IMR-90 (cell line): ENCODE data around the gene BEND3. TPM values are rescaled to one million over a fixed set of nuclear protein-coding genes. Genes with fewer than 3 reads are reported as not detected.

Experiments used
- ATAC-seq: fragments of 200-7000 bp; cut with Tn5 transposase; 2 replicates; pipeline ENCODE4 v1.9.1; 2020; ENCODE audit warnings: low read depth, mild to moderate bottlenecking, moderate library complexity
- BruUV-seq: library from RNA; stranded (reverse); fragments of 400-500 nt; replicated peaks from 2 replicates; lab custom pipeline; 2021; lab: Mats Ljungman, UMichigan
- CTCF ChIA-PET: fragments of 300-600 bp; formaldehyde crosslinking; extraction: SDS; loops from one replicate; lab custom pipeline; 2021; ENCODE audit warnings: antibody characterized with exemption; lab: Yijun Ruan, JAX
- POLR2A ChIA-PET: fragments of 300-600 bp; sonication (Branson Sonifier 250); formaldehyde crosslinking; loops from one replicate; lab custom pipeline; 2022; ENCODE audit warnings: antibody characterized with exemption; ENCODE audit not compliant: unreplicated experiment; lab: Charles Lee
- DNase-seq: peaks from one replicate; pipeline ENCODE4 v3.0.0; 2013
- H2AFZ ChIP-seq: replicated peaks from 2 replicates; pipeline ENCODE3; 2013; ENCODE audit warnings: low read length, mild to moderate bottlenecking; ENCODE audit not compliant: poor library complexity
- H2AK5ac ChIP-seq: 2 replicates; pipeline ENCODE4 v1.6.1; 2013; ENCODE audit warnings: low read depth, low read length, inconsistent platforms
- H2AK9ac ChIP-seq: replicated peaks from 2 replicates; pipeline ENCODE3; 2013; ENCODE audit warnings: mild to moderate bottlenecking, low read depth, low read length, moderate library complexity; ENCODE audit not compliant: poor library complexity
- H2BK120ac ChIP-seq: 2 replicates; pipeline ENCODE4 v1.6.1; 2013; ENCODE audit warnings: low read depth, low read length, inconsistent platforms
- H2BK15ac ChIP-seq: 3 replicates; pipeline ENCODE4 v1.6.1; 2013; ENCODE audit warnings: low read depth, low read length, inconsistent platforms
- H2BK20ac ChIP-seq: 2 replicates; pipeline ENCODE4 v1.6.1; 2013; ENCODE audit warnings: low read depth, mild to moderate bottlenecking, inconsistent platforms, low read length, moderate library complexity
- H2BK5ac ChIP-seq: 2 replicates; pipeline ENCODE4 v1.6.1; 2013; ENCODE audit warnings: mild to moderate bottlenecking, low read depth, low read length, inconsistent platforms; ENCODE audit not compliant: poor library complexity, severe bottlenecking
- H3K14ac ChIP-seq: replicated peaks from 2 replicates; pipeline ENCODE4 v1.6.1; 2013; ENCODE audit warnings: low read depth, low read length, inconsistent platforms
- H3K18ac ChIP-seq: 2 replicates; pipeline ENCODE4 v1.6.1; 2013; ENCODE audit warnings: low read depth, low read length, control low read depth
- H3K23ac ChIP-seq: 2 replicates; pipeline ENCODE4 v1.6.1; 2013; ENCODE audit warnings: low read depth, low read length, inconsistent platforms
- H3K27ac ChIP-seq: 2 replicates; pipeline ENCODE4 v1.5.1; 2013; ENCODE audit warnings: mild to moderate bottlenecking, control low read depth, low read length; ENCODE audit not compliant: insufficient read depth
- H3K27me3 ChIP-seq: 2 replicates; pipeline ENCODE4 v1.6.1; 2013; ENCODE audit warnings: low read length; ENCODE audit not compliant: control insufficient read depth, insufficient read depth
- H3K36me3 ChIP-seq: 2 replicates; pipeline ENCODE4 v1.6.1; 2013; ENCODE audit warnings: low read length, mixed read lengths; ENCODE audit not compliant: control insufficient read depth, insufficient read depth
- H3K4ac ChIP-seq: 2 replicates; pipeline ENCODE4 v1.6.1; 2013; ENCODE audit warnings: low read depth, low read length, inconsistent platforms
- H3K4me1 ChIP-seq: 2 replicates; pipeline ENCODE4 v1.6.1; 2013; ENCODE audit warnings: low read length, mixed read lengths; ENCODE audit not compliant: control insufficient read depth, insufficient read depth
- H3K4me2 ChIP-seq: 2 replicates; pipeline ENCODE4 v1.6.1; 2013; ENCODE audit warnings: low read depth, mild to moderate bottlenecking, control low read depth, low read length, moderate library complexity
- H3K4me3 ChIP-seq: 2 replicates; pipeline ENCODE4 v1.5.1; 2013; ENCODE audit warnings: low read depth, mild to moderate bottlenecking, control low read depth, low read length, moderate library complexity; ENCODE audit not compliant: insufficient read depth
- H3K56ac ChIP-seq: 2 replicates; pipeline ENCODE4 v1.6.1; 2013; ENCODE audit warnings: low read length, inconsistent platforms; ENCODE audit not compliant: insufficient read depth; ENCODE audit errors: extremely low read depth
- H3K79me1 ChIP-seq, 2 experiments: 2 replicates each; pipeline ENCODE4 v1.6.1; 2013; ENCODE audit warnings: low read length in 2 of 2, inconsistent platforms in 1 of 2, low read depth in 1 of 2
- H3K9ac ChIP-seq: 2 replicates; pipeline ENCODE4 v1.6.1; 2013; ENCODE audit warnings: low read depth, low read length, control low read depth
- H3K9me1 ChIP-seq: 2 replicates; pipeline ENCODE4 v1.6.1; 2013; ENCODE audit warnings: low read length, inconsistent platforms; ENCODE audit not compliant: insufficient read depth
- H3K9me3 ChIP-seq: 2 replicates; pipeline ENCODE4 v1.6.1; 2013; ENCODE audit warnings: low read length; ENCODE audit not compliant: control insufficient read depth, insufficient read depth
- H4K20me1 ChIP-seq: 2 replicates; pipeline ENCODE4 v1.6.1; 2013; ENCODE audit warnings: low read length, inconsistent platforms; ENCODE audit not compliant: insufficient read depth
- H4K5ac ChIP-seq: 2 replicates; pipeline ENCODE4 v1.6.1; 2013; ENCODE audit warnings: mild to moderate bottlenecking, low read depth, low read length, control low read depth
- H4K8ac ChIP-seq, 2 experiments: 2 replicates each; pipeline ENCODE4 v1.6.1; 2013; ENCODE audit warnings: low read depth in 2 of 2, low read length in 2 of 2, control low read depth in 1 of 2, inconsistent platforms in 1 of 2
- H4K91ac ChIP-seq: 2 replicates; pipeline ENCODE4 v1.6.1; 2013; ENCODE audit warnings: low read depth, low read length, inconsistent platforms; ENCODE audit not compliant: insufficient read depth
- CEBPB ChIP-seq: IDR thresholded peaks from 2 replicates; pipeline ENCODE4 v1.6.1; 2012; ENCODE audit warnings: low read depth, low read length, improper control_type of control experiment
- CHD1 ChIP-seq: IDR thresholded peaks from 2 replicates; pipeline ENCODE4 v1.6.1; 2012; ENCODE audit warnings: low read depth, low read length, improper control_type of control experiment
- CTCF ChIP-seq: conservative IDR thresholded peaks from 2 replicates; pipeline ENCODE4 v1.5.1; 2012; ENCODE audit warnings: mild to moderate bottlenecking, low read depth, low read length, improper control_type of control experiment
- FOS ChIP-seq: fragments of 150-350 bp; IDR thresholded peaks from 2 replicates; pipeline ENCODE4 v1.6.1; 2016; ENCODE audit warnings: low read depth, low read length
- MAFK ChIP-seq: IDR thresholded peaks from 2 replicates; pipeline ENCODE4 v1.6.1; 2012; ENCODE audit warnings: low read depth, low read length, improper control_type of control experiment
- MAZ ChIP-seq: IDR thresholded peaks from 2 replicates; pipeline ENCODE4 v1.6.1; 2012; ENCODE audit warnings: low read depth, mild to moderate bottlenecking, low read length, improper control_type of control experiment, moderate library complexity, borderline replicate concordance
- NFE2L2 ChIP-seq: fragments of 150-350 bp; IDR thresholded peaks from 2 replicates; pipeline ENCODE4 v1.6.1; 2016; ENCODE audit warnings: low read depth, mild to moderate bottlenecking, low read length
- POLR2A ChIP-seq: IDR thresholded peaks from 2 replicates; pipeline ENCODE4 v1.6.1; 2012; ENCODE audit warnings: mild to moderate bottlenecking, low read depth, low read length
- RFX5 ChIP-seq: IDR thresholded peaks from 2 replicates; pipeline ENCODE4 v1.8.0; 2012; ENCODE audit warnings: low read depth, mild to moderate bottlenecking, low read length, moderate library complexity
- SMC3 ChIP-seq: fragments of 150-350 bp; IDR thresholded peaks from 2 replicates; pipeline ENCODE4 v1.6.1; 2016; ENCODE audit warnings: low read depth, mild to moderate bottlenecking, antibody characterized with exemption, low read length, moderate library complexity
- USF2 ChIP-seq: fragments of 150-350 bp; IDR thresholded peaks from 2 replicates; pipeline ENCODE4 v1.6.1; 2017; ENCODE audit warnings: mild to moderate bottlenecking, antibody characterized with exemption, low read length, low read depth
- WGBS, 2 experiments: methylation state at CpG; one replicate each; pipeline versions ENCODE4 v1.1.5 to v1.1.7; 2013; ENCODE audit warnings: missing lambda C conversion rate in 2 of 2; ENCODE audit not compliant: insufficient read length in 1 of 2; ENCODE audit errors: extremely low coverage in 2 of 2; 5-methylcytosine and 5-hydroxymethylcytosine counted together
- dilution Hi-C: fragments of 300-500 bp; cut with HindIII; formaldehyde crosslinking; loops from one replicate; pipeline ENCODE4 v1.14.3; 2018; ENCODE audit warnings: low sequenced_read_pairs; ENCODE audit not compliant: unreplicated experiment
- in situ Hi-C: fragments of 300-500 bp; cut with MboI; formaldehyde crosslinking; loops from 3 replicates; pipeline ENCODE4 v1.14.3; 2019; ENCODE audit warnings: low sequenced_read_pairs, inconsistent platforms, mixed read lengths
- intact Hi-C: fragments of 100-400 bp; cut with micrococcal nuclease; formaldehyde crosslinking; loops from 2 replicates; pipeline ENCODE4 v1.10.0; 2022
- polyA plus RNA-seq, 3 experiments: library from polyadenylated mRNA; depleted of rRNA; stranded (reverse); fragments of >200 nt; gene quantifications; 2 replicates each; pipeline ENCODE4 v1.2.3, GENCODE V29; 2012; ENCODE audit warnings: low replicate concordance in 1 of 3
- total RNA-seq: library from RNA; depleted of rRNA; stranded (reverse); fragments of >200 nt; gene quantifications from 2 replicates; pipeline ENCODE4 v1.2.3, GENCODE V29; 2012

Gene BEND3
- total and polyA plus RNA-seq, 2 of the 4 experiments (the other 2 are of a cell fraction): 1.2 to 1.8 TPM

GRCh38 chr6:107083921-107084320 lies 31.4 kb downstream of the BEND3 start:
- no peak overlapping the region for H2BK5ac ChIP-seq
- H3K79me1 ChIP-seq: no peaks in the 10 kb centered on the region
- no peak overlapping the region for H3K9ac ChIP-seq
- H3K14ac ChIP-seq: no peak overlapping the region
- no peaks in the 10 kb centered on the region for H3K9me1 ChIP-seq
- no peak overlapping the region for H4K91ac ChIP-seq
- H4K5ac ChIP-seq: no peak overlapping the region
- dilution Hi-C loops: no loop called here
- no peak overlapping the region for H2BK20ac ChIP-seq
- ChIA-PET CTCF (interaction anchor here (0.6 kb wide), 1 partner anchor 31 kb away, joined by 4 read pairs; no protein-coding TSS in a partner anchor), POLR2A (no interaction called here)
- no peak overlapping the region for H2BK15ac ChIP-seq
- H3K27ac ChIP-seq: no peak overlapping the region
- no peaks in the 10 kb centered on the region for H3K36me3 ChIP-seq
- H4K8ac ChIP-seq: no peak overlapping the region
- H3K4me2 ChIP-seq: no peak overlapping the region
- 100% methylated on average over 1 of the region's 6 CpGs; no CpG with 5 or more reads in 1 of the 2 experiments for WGBS, 2 experiments
- no peak overlapping the region for H3K23ac ChIP-seq
- no peak for ATAC-seq
- H3K27me3 ChIP-seq: no peaks in the 10 kb centered on the region
- intact Hi-C loops: no loop called here
- no peaks in the 10 kb centered on the region for H3K4me1 ChIP-seq
- H2BK120ac ChIP-seq: no peak overlapping the region
- no peak overlapping the region for H2AK9ac ChIP-seq
- no peak overlapping the region for H3K4ac ChIP-seq
- H2AFZ ChIP-seq: no peak overlapping the region
- no peak overlapping the region for H3K18ac ChIP-seq
- DNase-seq: no peak
- TF ChIP-seq MAFK (no peak), RFX5 (no peak), POLR2A (no peak), NFE2L2 (no peak), SMC3 (no peak), CHD1 (no peak), USF2 (no peak), MAZ (no peak), FOS (no peak), CEBPB (no peak), CTCF (no peak)
- no TSS peak for BruUV-seq
- no peak overlapping the region for H2AK5ac ChIP-seq
- no peaks in the 10 kb centered on the region for H3K9me3 ChIP-seq
- no peaks in the 10 kb centered on the region for H4K20me1 ChIP-seq
- in situ Hi-C loops: no loop called here
- no peak overlapping the region for H3K56ac ChIP-seq
- no peak overlapping the region for H3K4me3 ChIP-seq
